D721Med (cell line): ENCODE data around the gene NME8.

ENCODE experiments used
- DNase-seq: peaks from one replicate; pipeline ENCODE4 v3.0.0; 2011; ENCODE audit warnings: low spot score; ENCODE audit not compliant: insufficient read length
- FAIRE-seq: peaks from 2 replicates; lab custom pipeline; 2011; peaks lifted over from hg19 to GRCh38; lab: Jason Lieb, UNC
- TF ChIP-seq, protein P1 (sequence below): IDR thresholded peaks from 2 replicates; pipeline ENCODE4 v1.5.1; 2012; ENCODE audit warnings: mild to moderate bottlenecking, control low read depth; ENCODE audit not compliant: insufficient read depth; ENCODE audit errors: missing control alignments

NME8 gene

DNA sequence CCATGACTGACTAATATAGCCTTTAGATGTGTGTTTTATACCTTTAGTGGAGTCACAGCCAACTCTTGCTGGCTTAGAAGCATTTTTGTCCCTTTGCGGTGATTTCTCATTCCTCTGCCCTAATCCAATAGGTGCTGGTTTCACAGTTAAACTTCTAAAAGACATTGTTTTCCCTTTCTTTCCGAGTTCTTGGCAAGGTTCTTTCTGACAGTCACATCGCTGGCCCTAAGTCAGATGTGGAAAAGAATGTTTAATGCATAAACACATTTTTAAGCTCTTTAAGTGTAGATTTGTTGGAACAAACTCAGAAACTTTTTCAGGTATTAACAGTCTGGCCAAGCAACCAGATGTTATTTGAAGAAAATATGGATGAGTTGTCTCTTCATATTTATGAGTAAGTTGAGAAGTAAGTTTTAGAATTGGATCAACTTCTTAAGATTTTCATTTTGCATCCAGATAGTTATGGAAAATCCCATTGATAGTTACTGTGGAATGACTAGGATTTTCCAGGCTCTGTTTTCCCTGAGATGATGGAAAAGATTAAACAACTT, 76.2 kb downstream of the NME8 start:
- DNase-seq (no peak), FAIRE-seq (no peak)
- TF ChIP-seq, protein P1, sequence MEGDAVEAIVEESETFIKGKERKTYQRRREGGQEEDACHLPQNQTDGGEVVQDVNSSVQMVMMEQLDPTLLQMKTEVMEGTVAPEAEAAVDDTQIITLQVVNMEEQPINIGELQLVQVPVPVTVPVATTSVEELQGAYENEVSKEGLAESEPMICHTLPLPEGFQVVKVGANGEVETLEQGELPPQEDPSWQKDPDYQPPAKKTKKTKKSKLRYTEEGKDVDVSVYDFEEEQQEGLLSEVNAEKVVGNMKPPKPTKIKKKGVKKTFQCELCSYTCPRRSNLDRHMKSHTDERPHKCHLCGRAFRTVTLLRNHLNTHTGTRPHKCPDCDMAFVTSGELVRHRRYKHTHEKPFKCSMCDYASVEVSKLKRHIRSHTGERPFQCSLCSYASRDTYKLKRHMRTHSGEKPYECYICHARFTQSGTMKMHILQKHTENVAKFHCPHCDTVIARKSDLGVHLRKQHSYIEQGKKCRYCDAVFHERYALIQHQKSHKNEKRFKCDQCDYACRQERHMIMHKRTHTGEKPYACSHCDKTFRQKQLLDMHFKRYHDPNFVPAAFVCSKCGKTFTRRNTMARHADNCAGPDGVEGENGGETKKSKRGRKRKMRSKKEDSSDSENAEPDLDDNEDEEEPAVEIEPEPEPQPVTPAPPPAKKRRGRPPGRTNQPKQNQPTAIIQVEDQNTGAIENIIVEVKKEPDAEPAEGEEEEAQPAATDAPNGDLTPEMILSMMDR = no peak

DNA sequence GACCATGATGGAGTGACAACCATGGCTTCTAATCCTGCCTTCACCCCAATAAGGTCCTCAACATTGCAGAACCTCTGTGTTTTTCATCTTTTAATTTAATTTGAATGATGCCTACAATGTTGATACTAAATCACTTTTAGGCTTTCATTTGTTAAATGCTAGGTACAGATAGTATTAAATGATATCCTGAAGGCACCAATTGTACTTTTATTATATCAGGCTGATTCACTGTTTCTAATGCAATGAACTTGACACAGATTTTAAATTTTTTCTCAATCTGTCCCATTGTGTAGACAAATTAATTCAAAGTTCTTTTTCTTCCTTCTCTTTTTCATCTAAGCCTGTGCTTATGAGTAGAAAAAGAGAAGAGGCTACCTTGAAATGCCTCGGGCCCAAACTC, 77.2 kb downstream of the NME8 start:
- no peak for FAIRE-seq
- TF ChIP-seq, protein P1 = no peak
- no peak for DNase-seq

DNA sequence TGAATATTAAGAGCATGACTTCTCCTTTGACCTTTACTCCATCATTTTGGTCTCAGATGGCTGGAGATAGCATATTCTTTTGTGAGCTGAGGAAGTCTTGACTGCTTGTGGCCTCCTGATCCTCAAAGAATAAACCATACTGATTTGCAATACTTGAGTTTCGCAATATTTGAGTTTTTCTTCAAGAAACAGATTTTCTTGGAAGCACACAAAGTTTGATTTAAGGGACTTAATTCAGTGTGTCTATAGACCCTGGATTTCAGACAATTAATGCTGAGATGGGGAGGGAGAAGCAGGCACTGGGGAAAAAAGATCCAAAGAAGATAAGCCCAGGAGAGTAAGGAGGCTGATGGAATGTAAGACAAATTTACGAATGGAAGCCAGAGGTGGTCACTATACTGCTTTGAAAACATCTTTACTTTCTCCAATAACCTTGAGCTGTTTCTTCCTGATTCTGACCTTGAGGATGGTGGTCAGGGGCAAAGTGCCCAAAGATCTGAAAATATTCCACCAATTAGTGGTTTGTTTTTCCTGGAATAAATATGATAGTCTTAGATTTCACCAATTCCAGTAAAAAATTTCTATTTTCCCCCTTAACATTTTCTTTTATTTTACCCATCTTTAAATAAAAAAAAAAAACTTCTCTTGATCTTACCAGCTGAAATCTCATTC, 79.5 kb downstream of the NME8 start:
- TF ChIP-seq, protein P1 = no peak
- no peak for FAIRE-seq
- no peak for DNase-seq

DNA sequence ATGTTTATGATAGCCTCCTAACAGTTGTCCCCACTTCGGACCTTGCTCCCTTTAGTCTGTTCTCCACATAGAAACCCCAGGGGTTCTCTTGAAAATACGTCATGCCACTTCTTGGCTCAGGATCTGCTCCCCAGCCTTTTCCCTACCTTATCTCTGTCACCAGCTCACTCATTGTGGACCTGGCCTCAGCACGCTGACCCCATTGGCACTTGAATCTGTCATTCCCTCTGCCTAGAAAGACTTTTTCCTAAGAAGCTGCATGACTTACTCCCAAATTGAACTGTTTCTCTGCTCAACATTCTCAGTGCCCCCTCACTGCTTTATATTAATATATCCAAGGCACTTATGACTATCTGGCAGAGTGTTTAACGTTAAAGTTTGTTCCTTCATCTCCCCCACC, 80.5 kb downstream of the NME8 start:
- no peak for FAIRE-seq
- DNase-seq = no peak
- TF ChIP-seq, protein P1 = no peak

DNA sequence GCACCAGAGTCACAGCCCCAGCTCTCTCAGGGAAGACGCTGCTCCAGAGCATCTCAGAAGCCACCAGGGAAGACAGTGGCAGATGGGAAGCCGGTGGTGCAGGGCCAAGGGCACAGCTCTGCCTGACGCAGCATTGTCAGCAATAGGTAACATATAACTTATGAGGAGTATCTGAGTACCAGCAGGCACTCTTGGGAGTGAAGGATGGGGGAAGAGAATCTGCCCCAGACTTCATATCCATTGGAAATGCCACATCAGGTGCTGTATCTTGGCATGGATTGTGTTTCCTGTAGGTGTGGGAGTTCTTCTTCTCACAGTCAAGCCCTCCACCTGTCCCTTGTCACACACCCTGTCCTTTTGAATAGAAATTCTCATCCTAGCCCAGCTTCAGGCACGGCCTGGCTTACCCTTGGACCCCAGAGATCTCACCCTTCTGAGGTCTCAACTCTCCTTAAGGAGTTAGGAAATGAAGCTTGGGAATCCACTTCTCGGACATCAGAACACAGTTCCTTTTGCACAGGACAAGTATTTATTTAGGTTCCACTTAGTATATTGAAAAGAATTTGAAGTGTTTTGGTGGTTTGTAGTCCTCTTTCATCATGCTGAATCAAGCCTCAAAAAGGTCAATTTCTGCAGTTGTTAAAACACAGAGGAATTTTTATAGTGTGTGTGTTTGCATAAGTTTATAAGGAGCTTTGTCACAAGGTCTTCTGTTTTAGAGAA, 82.0 kb downstream of the NME8 start:
- FAIRE-seq (no peak), DNase-seq (no peak)
- TF ChIP-seq, protein P1 = no peak

DNA sequence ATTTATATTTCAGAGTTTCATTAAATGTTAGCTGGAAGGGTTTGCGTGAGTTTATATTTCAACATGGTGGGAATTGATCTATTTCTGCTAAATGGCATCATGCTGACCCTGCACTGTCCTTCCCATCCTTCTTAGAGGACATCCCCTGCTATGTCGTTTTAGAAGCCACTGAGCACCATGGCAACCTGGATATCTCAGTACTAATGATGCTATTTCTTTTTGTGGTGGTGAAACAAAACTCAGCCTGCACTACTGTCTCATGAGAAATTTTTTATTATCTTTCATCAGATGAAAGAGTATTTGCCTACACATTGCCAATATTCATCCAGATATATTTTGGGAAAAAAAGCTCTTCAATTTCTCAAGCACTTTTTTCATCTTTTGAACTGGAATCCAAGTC, 84.1 kb downstream of the NME8 start:
- TF ChIP-seq, protein P1 = no peak
- FAIRE-seq (no peak), DNase-seq (no peak)

DNA sequence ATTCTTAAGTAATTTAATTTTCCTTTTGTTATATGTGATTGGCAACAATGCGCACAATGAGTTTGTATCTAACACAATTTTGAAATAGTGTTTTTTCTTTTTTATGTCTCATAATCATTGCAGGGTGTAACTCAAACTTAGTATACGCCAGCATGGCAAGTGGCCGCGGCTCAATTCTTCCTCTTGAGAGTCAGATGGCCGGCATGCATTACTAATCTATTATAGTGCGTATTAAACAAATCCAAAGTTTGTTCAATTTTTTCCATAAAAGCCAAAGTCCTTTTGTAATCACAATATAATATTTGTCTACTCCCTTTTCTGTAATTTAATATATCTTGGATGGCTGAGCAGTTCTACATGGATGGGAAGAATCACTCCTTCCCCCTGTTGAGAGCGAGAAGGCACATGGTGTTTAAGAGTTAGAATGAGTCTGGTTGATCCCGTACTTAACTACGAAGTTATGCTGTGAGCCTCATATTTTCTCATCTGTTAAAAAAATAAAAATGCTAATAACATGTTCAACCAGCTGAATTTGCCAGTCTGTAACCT, 84.7 kb downstream of the NME8 start:
- TF ChIP-seq, protein P1 = no peak
- DNase-seq (no peak), FAIRE-seq (no peak)
